ENCODE results near the gene TPM1. TPM values are rescaled to one million over a fixed set of nuclear protein-coding genes. Genes with fewer than 3 reads are reported as not detected.
A peak's percentile ranks its signal among the peaks of the same experiment; 100 is the strongest.

TPM1 gene
- total RNA-seq, 1 experiment from 2014 or later = 421 TPM

DNA sequence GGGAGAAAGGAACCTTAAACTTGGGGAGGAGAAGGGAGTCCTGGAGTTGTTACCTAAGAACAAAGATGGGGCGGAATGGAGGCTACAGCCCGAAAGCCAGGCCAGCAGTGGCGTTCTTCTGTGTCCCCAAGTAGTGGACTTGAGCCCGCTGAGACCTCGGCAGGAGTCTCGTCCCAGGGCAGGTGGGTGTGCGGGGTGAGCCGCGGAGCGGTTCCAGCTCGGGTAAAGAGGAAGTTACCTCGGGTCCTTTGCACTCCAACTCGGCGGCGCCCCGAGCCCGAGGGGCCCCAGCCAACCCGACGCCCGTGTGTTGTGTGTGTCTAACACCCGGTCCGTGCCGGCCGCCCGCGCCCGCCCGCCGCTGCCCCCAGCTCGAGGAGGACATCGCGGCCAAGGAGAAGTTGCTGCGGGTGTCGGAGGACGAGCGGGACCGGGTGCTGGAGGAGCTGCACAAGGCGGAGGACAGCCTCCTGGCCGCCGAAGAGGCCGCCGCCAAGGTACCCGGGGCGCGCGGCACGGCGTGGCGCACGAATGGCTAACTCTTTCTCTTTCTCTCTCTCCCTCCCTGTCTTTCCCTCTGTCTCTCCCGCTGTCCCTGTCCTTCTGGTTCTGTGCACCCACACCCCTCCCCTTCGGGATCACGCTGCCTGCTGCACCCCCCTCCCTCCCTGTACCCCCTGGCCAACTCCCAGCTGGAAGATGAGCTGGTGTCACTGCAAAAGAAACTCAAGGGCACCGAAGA is 959 bp downstream of the TPM1 start (continued):
- TF ChIP-seq, protein P1, sequence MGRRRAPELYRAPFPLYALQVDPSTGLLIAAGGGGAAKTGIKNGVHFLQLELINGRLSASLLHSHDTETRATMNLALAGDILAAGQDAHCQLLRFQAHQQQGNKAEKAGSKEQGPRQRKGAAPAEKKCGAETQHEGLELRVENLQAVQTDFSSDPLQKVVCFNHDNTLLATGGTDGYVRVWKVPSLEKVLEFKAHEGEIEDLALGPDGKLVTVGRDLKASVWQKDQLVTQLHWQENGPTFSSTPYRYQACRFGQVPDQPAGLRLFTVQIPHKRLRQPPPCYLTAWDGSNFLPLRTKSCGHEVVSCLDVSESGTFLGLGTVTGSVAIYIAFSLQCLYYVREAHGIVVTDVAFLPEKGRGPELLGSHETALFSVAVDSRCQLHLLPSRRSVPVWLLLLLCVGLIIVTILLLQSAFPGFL (CRISPR knock-in tag; IDR thresholded peaks at IDR 0.05; ENCODE audit: borderline replicate concordance) = no peak
- TF ChIP-seq ELF4 (CRISPR knock-in tag; IDR thresholded peaks at IDR 0.05; ENCODE audit: low read depth) (no peak), FOXJ3 (CRISPR knock-in tag; IDR thresholded peaks at IDR 0.05; ENCODE audit: borderline replicate concordance) (no peak), TCF7 (CRISPR knock-in tag; IDR thresholded peaks at IDR 0.05; ENCODE audit: low read depth) (peak; percentile 71; the same call in 1 of the 2 replicates), HMGA2 (CRISPR knock-in tag; IDR thresholded peaks at IDR 0.05) (no peak), ZNF416 (CRISPR knock-in tag; IDR thresholded peaks at IDR 0.05) (0 out of 2 replicates have a peak, but pooled peaks have one; percentile 34), ZNF263 (CRISPR knock-in tag; IDR thresholded peaks at IDR 0.05; ENCODE audit: low read depth) (no peak), PRRX2 (CRISPR knock-in tag; IDR thresholded peaks at IDR 0.05) (peak; percentile 33; the same call in 1 of the 2 replicates), SMAD4 (CRISPR knock-in tag; IDR thresholded peaks at IDR 0.05) (no peak)
- TF ChIP-seq, protein P2, sequence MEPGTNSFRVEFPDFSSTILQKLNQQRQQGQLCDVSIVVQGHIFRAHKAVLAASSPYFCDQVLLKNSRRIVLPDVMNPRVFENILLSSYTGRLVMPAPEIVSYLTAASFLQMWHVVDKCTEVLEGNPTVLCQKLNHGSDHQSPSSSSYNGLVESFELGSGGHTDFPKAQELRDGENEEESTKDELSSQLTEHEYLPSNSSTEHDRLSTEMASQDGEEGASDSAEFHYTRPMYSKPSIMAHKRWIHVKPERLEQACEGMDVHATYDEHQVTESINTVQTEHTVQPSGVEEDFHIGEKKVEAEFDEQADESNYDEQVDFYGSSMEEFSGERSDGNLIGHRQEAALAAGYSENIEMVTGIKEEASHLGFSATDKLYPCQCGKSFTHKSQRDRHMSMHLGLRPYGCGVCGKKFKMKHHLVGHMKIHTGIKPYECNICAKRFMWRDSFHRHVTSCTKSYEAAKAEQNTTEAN (CRISPR knock-in tag; IDR thresholded peaks at IDR 0.05) = 0 out of 2 replicates have a peak, but pooled peaks have one; percentile 51
- TF ChIP-seq, protein P3, sequence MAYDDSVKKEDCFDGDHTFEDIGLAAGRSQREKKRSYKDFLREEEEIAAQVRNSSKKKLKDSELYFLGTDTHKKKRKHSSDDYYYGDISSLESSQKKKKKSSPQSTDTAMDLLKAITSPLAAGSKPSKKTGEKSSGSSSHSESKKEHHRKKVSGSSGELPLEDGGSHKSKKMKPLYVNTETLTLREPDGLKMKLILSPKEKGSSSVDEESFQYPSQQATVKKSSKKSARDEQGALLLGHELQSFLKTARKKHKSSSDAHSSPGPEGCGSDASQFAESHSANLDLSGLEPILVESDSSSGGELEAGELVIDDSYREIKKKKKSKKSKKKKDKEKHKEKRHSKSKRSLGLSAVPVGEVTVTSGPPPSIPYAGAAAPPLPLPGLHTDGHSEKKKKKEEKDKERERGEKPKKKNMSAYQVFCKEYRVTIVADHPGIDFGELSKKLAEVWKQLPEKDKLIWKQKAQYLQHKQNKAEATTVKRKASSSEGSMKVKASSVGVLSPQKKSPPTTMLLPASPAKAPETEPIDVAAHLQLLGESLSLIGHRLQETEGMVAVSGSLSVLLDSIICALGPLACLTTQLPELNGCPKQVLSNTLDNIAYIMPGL (CRISPR knock-in tag; IDR thresholded peaks at IDR 0.05) = peak; percentile 39; the same call in 1 of the 2 replicates
- TF ChIP-seq, protein P4, sequence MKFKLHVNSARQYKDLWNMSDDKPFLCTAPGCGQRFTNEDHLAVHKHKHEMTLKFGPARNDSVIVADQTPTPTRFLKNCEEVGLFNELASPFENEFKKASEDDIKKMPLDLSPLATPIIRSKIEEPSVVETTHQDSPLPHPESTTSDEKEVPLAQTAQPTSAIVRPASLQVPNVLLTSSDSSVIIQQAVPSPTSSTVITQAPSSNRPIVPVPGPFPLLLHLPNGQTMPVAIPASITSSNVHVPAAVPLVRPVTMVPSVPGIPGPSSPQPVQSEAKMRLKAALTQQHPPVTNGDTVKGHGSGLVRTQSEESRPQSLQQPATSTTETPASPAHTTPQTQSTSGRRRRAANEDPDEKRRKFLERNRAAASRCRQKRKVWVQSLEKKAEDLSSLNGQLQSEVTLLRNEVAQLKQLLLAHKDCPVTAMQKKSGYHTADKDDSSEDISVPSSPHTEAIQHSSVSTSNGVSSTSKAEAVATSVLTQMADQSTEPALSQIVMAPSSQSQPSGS (CRISPR knock-in tag; IDR thresholded peaks at IDR 0.05; ENCODE audit: borderline replicate concordance, low read depth) = no peak
- TF ChIP-seq, protein P5, sequence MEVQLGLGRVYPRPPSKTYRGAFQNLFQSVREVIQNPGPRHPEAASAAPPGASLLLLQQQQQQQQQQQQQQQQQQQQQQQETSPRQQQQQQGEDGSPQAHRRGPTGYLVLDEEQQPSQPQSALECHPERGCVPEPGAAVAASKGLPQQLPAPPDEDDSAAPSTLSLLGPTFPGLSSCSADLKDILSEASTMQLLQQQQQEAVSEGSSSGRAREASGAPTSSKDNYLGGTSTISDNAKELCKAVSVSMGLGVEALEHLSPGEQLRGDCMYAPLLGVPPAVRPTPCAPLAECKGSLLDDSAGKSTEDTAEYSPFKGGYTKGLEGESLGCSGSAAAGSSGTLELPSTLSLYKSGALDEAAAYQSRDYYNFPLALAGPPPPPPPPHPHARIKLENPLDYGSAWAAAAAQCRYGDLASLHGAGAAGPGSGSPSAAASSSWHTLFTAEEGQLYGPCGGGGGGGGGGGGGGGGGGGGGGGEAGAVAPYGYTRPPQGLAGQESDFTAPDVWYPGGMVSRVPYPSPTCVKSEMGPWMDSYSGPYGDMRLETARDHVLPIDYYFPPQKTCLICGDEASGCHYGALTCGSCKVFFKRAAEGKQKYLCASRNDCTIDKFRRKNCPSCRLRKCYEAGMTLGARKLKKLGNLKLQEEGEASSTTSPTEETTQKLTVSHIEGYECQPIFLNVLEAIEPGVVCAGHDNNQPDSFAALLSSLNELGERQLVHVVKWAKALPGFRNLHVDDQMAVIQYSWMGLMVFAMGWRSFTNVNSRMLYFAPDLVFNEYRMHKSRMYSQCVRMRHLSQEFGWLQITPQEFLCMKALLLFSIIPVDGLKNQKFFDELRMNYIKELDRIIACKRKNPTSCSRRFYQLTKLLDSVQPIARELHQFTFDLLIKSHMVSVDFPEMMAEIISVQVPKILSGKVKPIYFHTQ (CRISPR knock-in tag; IDR thresholded peaks at IDR 0.05) = no peak
- TF ChIP-seq, protein P6, sequence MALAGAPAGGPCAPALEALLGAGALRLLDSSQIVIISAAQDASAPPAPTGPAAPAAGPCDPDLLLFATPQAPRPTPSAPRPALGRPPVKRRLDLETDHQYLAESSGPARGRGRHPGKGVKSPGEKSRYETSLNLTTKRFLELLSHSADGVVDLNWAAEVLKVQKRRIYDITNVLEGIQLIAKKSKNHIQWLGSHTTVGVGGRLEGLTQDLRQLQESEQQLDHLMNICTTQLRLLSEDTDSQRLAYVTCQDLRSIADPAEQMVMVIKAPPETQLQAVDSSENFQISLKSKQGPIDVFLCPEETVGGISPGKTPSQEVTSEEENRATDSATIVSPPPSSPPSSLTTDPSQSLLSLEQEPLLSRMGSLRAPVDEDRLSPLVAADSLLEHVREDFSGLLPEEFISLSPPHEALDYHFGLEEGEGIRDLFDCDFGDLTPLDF (CRISPR knock-in tag; IDR thresholded peaks at IDR 0.05) = no peak
- TF ChIP-seq, protein P7, sequence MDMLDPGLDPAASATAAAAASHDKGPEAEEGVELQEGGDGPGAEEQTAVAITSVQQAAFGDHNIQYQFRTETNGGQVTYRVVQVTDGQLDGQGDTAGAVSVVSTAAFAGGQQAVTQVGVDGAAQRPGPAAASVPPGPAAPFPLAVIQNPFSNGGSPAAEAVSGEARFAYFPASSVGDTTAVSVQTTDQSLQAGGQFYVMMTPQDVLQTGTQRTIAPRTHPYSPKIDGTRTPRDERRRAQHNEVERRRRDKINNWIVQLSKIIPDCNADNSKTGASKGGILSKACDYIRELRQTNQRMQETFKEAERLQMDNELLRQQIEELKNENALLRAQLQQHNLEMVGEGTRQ (CRISPR knock-in tag; IDR thresholded peaks at IDR 0.05) = no peak
- TF ChIP-seq, protein P8, sequence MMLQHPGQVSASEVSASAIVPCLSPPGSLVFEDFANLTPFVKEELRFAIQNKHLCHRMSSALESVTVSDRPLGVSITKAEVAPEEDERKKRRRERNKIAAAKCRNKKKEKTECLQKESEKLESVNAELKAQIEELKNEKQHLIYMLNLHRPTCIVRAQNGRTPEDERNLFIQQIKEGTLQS (CRISPR knock-in tag; conservative IDR thresholded peaks at IDR 0.05) = no peak
- TF ChIP-seq, protein P9, sequence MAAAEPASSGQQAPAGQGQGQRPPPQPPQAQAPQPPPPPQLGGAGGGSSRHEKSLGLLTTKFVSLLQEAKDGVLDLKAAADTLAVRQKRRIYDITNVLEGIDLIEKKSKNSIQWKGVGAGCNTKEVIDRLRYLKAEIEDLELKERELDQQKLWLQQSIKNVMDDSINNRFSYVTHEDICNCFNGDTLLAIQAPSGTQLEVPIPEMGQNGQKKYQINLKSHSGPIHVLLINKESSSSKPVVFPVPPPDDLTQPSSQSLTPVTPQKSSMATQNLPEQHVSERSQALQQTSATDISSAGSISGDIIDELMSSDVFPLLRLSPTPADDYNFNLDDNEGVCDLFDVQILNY (CRISPR knock-in tag; IDR thresholded peaks at IDR 0.05) = no peak
- TF ChIP-seq, protein P10, sequence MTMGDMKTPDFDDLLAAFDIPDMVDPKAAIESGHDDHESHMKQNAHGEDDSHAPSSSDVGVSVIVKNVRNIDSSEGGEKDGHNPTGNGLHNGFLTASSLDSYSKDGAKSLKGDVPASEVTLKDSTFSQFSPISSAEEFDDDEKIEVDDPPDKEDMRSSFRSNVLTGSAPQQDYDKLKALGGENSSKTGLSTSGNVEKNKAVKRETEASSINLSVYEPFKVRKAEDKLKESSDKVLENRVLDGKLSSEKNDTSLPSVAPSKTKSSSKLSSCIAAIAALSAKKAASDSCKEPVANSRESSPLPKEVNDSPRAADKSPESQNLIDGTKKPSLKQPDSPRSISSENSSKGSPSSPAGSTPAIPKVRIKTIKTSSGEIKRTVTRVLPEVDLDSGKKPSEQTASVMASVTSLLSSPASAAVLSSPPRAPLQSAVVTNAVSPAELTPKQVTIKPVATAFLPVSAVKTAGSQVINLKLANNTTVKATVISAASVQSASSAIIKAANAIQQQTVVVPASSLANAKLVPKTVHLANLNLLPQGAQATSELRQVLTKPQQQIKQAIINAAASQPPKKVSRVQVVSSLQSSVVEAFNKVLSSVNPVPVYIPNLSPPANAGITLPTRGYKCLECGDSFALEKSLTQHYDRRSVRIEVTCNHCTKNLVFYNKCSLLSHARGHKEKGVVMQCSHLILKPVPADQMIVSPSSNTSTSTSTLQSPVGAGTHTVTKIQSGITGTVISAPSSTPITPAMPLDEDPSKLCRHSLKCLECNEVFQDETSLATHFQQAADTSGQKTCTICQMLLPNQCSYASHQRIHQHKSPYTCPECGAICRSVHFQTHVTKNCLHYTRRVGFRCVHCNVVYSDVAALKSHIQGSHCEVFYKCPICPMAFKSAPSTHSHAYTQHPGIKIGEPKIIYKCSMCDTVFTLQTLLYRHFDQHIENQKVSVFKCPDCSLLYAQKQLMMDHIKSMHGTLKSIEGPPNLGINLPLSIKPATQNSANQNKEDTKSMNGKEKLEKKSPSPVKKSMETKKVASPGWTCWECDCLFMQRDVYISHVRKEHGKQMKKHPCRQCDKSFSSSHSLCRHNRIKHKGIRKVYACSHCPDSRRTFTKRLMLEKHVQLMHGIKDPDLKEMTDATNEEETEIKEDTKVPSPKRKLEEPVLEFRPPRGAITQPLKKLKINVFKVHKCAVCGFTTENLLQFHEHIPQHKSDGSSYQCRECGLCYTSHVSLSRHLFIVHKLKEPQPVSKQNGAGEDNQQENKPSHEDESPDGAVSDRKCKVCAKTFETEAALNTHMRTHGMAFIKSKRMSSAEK (CRISPR knock-in tag; IDR thresholded peaks at IDR 0.05; ENCODE audit: borderline replicate concordance) = no peak
